GM21423 (cell line): Measurements from ENCODE around the gene SPATA6.
A peak's percentile ranks its signal among the peaks of the same experiment; 100 is the strongest.
"Not testable (repeated sequence)": the region's sequence is repeated elsewhere in the genome, so short reads cannot be mapped to it uniquely, and the experiment has no call there.

ENCODE experiments used
- ATAC-seq: cut with Tn5 transposase; IDR thresholded peaks from one replicate; pipeline ENCODE4 v1.9.1; 2021; ENCODE audit warnings: mild to moderate bottlenecking, moderate library complexity; ENCODE audit not compliant: unreplicated experiment

SPATA6 gene

GRCh38 chr1:48471691-48472576 is at the start of gene SPATA6:
TSS of gene SPATA6 (minus strand) at chr1:48472204. CDS start at chr1:48472008, 196 bp downstream.
- ATAC-seq = peak; percentile 99

- ATAC-seq = not testable (repeated sequence)
These were observed 47.9 kb upstream of the SPATA6 start for GRCh38 chr1:48519896-48520295.

- no peak for ATAC-seq
These were observed 34.9 kb upstream of the SPATA6 start for GRCh38 chr1:48506870-48507269.

GRCh38 chr1:48500541-48501450 is 28.8 kb upstream of the SPATA6 start:
- no peak for ATAC-seq

GRCh38 chr1:48499211-48499735 is 27.3 kb upstream of the SPATA6 start:
- ATAC-seq = no peak

GRCh38 chr1:48498096-48498791 is 26.2 kb upstream of the SPATA6 start:
- peak; percentile 76 for ATAC-seq

- ATAC-seq = no peak
These were observed 23.9 kb upstream of the SPATA6 start for GRCh38 chr1:48495911-48496310.

GRCh38 chr1:48495166-48495565 is 23.2 kb upstream of the SPATA6 start:
- ATAC-seq = no peak

GRCh38 chr1:48493970-48494769 is 22.2 kb upstream of the SPATA6 start:
- no peak for ATAC-seq

- ATAC-seq = no peak
These were observed 21.0 kb upstream of the SPATA6 start for GRCh38 chr1:48493041-48493440.

- no peak for ATAC-seq
These were observed 20.4 kb upstream of the SPATA6 start for GRCh38 chr1:48492392-48492791.

- ATAC-seq = no peak
These were observed 16.7 kb upstream of the SPATA6 start for GRCh38 chr1:48488721-48489120.

GRCh38 chr1:48480504-48480903 is 8.5 kb upstream of the SPATA6 start:
- no peak for ATAC-seq

GRCh38 chr1:48480023-48480422 is 8.0 kb upstream of the SPATA6 start:
- ATAC-seq = not testable (repeated sequence)

- ATAC-seq = no peak
These were observed 634 bp upstream of the SPATA6 start for GRCh38 chr1:48472638-48473037.

- no peak for ATAC-seq
These were observed 884 bp downstream of the SPATA6 start for GRCh38 chr1:48470950-48471690.

- ATAC-seq = no peak
These were observed 1.5 kb downstream of the SPATA6 start for GRCh38 chr1:48470481-48470855.

GRCh38 chr1:48469616-48470480 is 2.2 kb downstream of the SPATA6 start:
- ATAC-seq = no peak
